ENCODE results near the gene DDI2. TPM values are rescaled to one million over a fixed set of nuclear protein-coding genes. Genes with fewer than 3 reads are reported as not detected.

DDI2 gene
- total RNA-seq, 1 donor from 2014 or later: 26.1 TPM

DNA sequence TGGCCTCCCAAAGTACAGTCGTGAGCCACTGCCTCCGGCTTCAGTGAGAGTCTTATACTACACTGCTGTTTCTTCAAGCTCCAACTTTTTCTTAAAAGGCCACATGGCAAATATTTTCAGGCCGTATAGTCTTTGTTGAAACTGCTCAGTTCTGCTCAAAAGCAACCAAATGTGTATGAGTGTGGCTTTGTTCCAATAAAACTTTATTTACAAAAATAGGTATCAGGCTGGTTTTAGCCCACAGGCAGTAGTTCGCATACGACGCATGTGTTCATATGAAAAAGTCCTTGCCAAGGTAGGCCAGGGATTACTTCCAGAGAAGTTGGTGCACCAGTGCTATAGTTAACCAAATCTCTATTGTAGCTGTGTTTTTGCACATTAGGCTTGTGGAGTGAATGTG lies 73.1 kb downstream of the DDI2 start:
- no peak overlapping the region for H3K4me2 ChIP-seq (ENCODE audit: low read length)
- Mint-ChIP-seq H3K27ac (ENCODE audit: unreplicated experiment) (no peak overlapping the region), H3K4me1 (ENCODE audit: low read depth, unreplicated experiment) (peaks cover 7% of the 10 kb centered on the region), H3K36me3 (ENCODE audit: low read depth, unreplicated experiment) (peaks cover 15% of the 10 kb centered on the region), H3K27me3 (ENCODE audit: low read depth, unreplicated experiment) (no peaks in the 10 kb centered on the region), H3K9me3 (ENCODE audit: unreplicated experiment) (no peaks in the 10 kb centered on the region), H3K4me3 (ENCODE audit: unreplicated experiment) (no peak overlapping the region)
- no peaks in the 10 kb centered on the region for H3K27me3 ChIP-seq (ENCODE audit: insufficient read depth, low read length)
- no peak for FAIRE-seq
- no peaks in the 10 kb centered on the region for H3K4me1 ChIP-seq (ENCODE audit: insufficient read depth, low read length)
- H3K4me3 ChIP-seq (ENCODE audit: insufficient read depth, low read depth, low read length): no peak overlapping the region
- H3K36me3 ChIP-seq (ENCODE audit: insufficient read depth, low read length): no peaks in the 10 kb centered on the region
- H3K9ac ChIP-seq (ENCODE audit: low read length): no peak overlapping the region
- H4K20me1 ChIP-seq (ENCODE audit: insufficient read depth, low read length): peaks cover 86% of the 10 kb centered on the region
- peaks cover 94% of the 10 kb centered on the region for H3K79me2 ChIP-seq (ENCODE audit: insufficient read depth, low read length)
- no peaks in the 10 kb centered on the region for H3K9me3 ChIP-seq (ENCODE audit: insufficient read depth, low read depth, low read length)
- H2AFZ ChIP-seq (ENCODE audit: low read depth, low read length): no peak overlapping the region
- no peak overlapping the region for H3K27ac ChIP-seq (ENCODE audit: low read depth, low read length)
- no peak for TF ChIP-seq EZH2 (IDR thresholded peaks at IDR 0.05; ENCODE audit: insufficient read depth, low read length)
- TF ChIP-seq, protein P1, sequence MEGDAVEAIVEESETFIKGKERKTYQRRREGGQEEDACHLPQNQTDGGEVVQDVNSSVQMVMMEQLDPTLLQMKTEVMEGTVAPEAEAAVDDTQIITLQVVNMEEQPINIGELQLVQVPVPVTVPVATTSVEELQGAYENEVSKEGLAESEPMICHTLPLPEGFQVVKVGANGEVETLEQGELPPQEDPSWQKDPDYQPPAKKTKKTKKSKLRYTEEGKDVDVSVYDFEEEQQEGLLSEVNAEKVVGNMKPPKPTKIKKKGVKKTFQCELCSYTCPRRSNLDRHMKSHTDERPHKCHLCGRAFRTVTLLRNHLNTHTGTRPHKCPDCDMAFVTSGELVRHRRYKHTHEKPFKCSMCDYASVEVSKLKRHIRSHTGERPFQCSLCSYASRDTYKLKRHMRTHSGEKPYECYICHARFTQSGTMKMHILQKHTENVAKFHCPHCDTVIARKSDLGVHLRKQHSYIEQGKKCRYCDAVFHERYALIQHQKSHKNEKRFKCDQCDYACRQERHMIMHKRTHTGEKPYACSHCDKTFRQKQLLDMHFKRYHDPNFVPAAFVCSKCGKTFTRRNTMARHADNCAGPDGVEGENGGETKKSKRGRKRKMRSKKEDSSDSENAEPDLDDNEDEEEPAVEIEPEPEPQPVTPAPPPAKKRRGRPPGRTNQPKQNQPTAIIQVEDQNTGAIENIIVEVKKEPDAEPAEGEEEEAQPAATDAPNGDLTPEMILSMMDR (IDR thresholded peaks at IDR 0.05; ENCODE audit: insufficient read depth, low read depth, low read length): no peak
- no peak for DNase-seq (ENCODE audit: low read depth)

- Histone ChIP-seq H3K27ac (ENCODE audit: low read depth, low read length) (no peak overlapping the region), H3K4me1 (ENCODE audit: insufficient read depth, low read length) (no peaks in the 10 kb centered on the region), H3K4me2 (ENCODE audit: low read length) (no peak overlapping the region), H4K20me1 (ENCODE audit: insufficient read depth, low read length) (peaks cover 80% of the 10 kb centered on the region), H3K9ac (ENCODE audit: low read length) (no peak overlapping the region), H3K36me3 (ENCODE audit: insufficient read depth, low read length) (no peaks in the 10 kb centered on the region), H2AFZ (ENCODE audit: low read depth, low read length) (no peak overlapping the region), H3K79me2 (ENCODE audit: insufficient read depth, low read length) (peaks cover 92% of the 10 kb centered on the region), H3K27me3 (ENCODE audit: insufficient read depth, low read length) (no peaks in the 10 kb centered on the region), H3K4me3 (ENCODE audit: insufficient read depth, low read depth, low read length) (no peak overlapping the region), H3K9me3 (ENCODE audit: insufficient read depth, low read depth, low read length) (no peaks in the 10 kb centered on the region)
- H3K27me3 Mint-ChIP-seq (ENCODE audit: low read depth, unreplicated experiment): no peaks in the 10 kb centered on the region
- no peak overlapping the region for H3K4me3 Mint-ChIP-seq (ENCODE audit: unreplicated experiment)
- H3K9me3 Mint-ChIP-seq (ENCODE audit: unreplicated experiment): no peaks in the 10 kb centered on the region
- peaks cover 15% of the 10 kb centered on the region for H3K36me3 Mint-ChIP-seq (ENCODE audit: low read depth, unreplicated experiment)
- DNase-seq (ENCODE audit: low read depth) (no peak), FAIRE-seq (no peak)
- H3K4me1 Mint-ChIP-seq (ENCODE audit: low read depth, unreplicated experiment): peaks cover 6% of the 10 kb centered on the region
- no peak for TF ChIP-seq EZH2 (IDR thresholded peaks at IDR 0.05; ENCODE audit: insufficient read depth, low read length)
- TF ChIP-seq, protein P1 (IDR thresholded peaks at IDR 0.05; ENCODE audit: insufficient read depth, low read depth, low read length): no peak
- H3K27ac Mint-ChIP-seq (ENCODE audit: unreplicated experiment): peak overlapping the region; percentile 34
These were observed 74.3 kb downstream of the DDI2 start for GRCh38 chr1:15691434-15692032.

GRCh38 chr1:15692121-15692682 lies 74.9 kb downstream of the DDI2 start:
- Mint-ChIP-seq H3K36me3 (ENCODE audit: low read depth, unreplicated experiment) (peaks cover 16% of the 10 kb centered on the region), H3K4me1 (ENCODE audit: low read depth, unreplicated experiment) (peaks cover 8% of the 10 kb centered on the region), H3K27ac (ENCODE audit: unreplicated experiment) (no peak overlapping the region), H3K9me3 (ENCODE audit: unreplicated experiment) (no peaks in the 10 kb centered on the region), H3K4me3 (ENCODE audit: unreplicated experiment) (no peak overlapping the region), H3K27me3 (ENCODE audit: low read depth, unreplicated experiment) (no peaks in the 10 kb centered on the region)
- Histone ChIP-seq H3K4me3 (ENCODE audit: insufficient read depth, low read depth, low read length) (no peak overlapping the region), H3K4me2 (ENCODE audit: low read length) (no peak overlapping the region), H3K79me2 (ENCODE audit: insufficient read depth, low read length) (peaks cover 92% of the 10 kb centered on the region), H2AFZ (ENCODE audit: low read depth, low read length) (no peak overlapping the region), H3K4me1 (ENCODE audit: insufficient read depth, low read length) (no peaks in the 10 kb centered on the region), H3K27me3 (ENCODE audit: insufficient read depth, low read length) (no peaks in the 10 kb centered on the region), H4K20me1 (ENCODE audit: insufficient read depth, low read length) (peaks cover 83% of the 10 kb centered on the region), H3K27ac (ENCODE audit: low read depth, low read length) (no peak overlapping the region), H3K36me3 (ENCODE audit: insufficient read depth, low read length) (no peaks in the 10 kb centered on the region), H3K9me3 (ENCODE audit: insufficient read depth, low read depth, low read length) (no peaks in the 10 kb centered on the region), H3K9ac (ENCODE audit: low read length) (no peak overlapping the region)
- DNase-seq (ENCODE audit: low read depth): no peak
- FAIRE-seq: no peak
- TF ChIP-seq, protein P1 (IDR thresholded peaks at IDR 0.05; ENCODE audit: insufficient read depth, low read depth, low read length): no peak
- no peak for TF ChIP-seq EZH2 (IDR thresholded peaks at IDR 0.05; ENCODE audit: insufficient read depth, low read length)
